WERI-Rb-1 (cell line): Measurements from ENCODE around the gene TMEM217.

Source experiments
- DNase-seq: peaks from one replicate; pipeline ENCODE4 v3.0.0-alpha.2; 2020
- H3K27ac ChIP-seq: fragments of 250-450 bp; sonication (Bioruptor Pico); 2 replicates; pipeline ENCODE4 v1.5.1; 2020; ENCODE audit warnings: mild to moderate bottlenecking, moderate library complexity
- H3K27me3 ChIP-seq: fragments of 250-450 bp; sonication (Bioruptor Pico); 2 replicates; pipeline ENCODE4 v1.5.1; 2021; ENCODE audit warnings: mild to moderate bottlenecking, low read depth, moderate library complexity; ENCODE audit not compliant: insufficient read depth, severe bottlenecking
- H3K36me3 ChIP-seq: fragments of 250-450 bp; sonication (Bioruptor Pico); 2 replicates; pipeline ENCODE4 v1.5.1; 2020; ENCODE audit warnings: mild to moderate bottlenecking, moderate library complexity
- H3K4me3 ChIP-seq: 2 replicates; pipeline ENCODE4 v1.5.1; 2011; ENCODE audit warnings: low read depth, mild to moderate bottlenecking, control low read depth, low read length
- H3K9me3 ChIP-seq: fragments of 250-450 bp; sonication (Bioruptor Pico); 2 replicates; pipeline ENCODE4 v1.5.1; 2021; ENCODE audit warnings: mild to moderate bottlenecking, moderate library complexity; ENCODE audit not compliant: severe bottlenecking
- CTCF ChIP-seq: IDR thresholded peaks from 2 replicates; pipeline ENCODE4 v1.5.1; 2011; ENCODE audit warnings: low read depth, mild to moderate bottlenecking, control low read depth, inconsistent platforms, low read length

TMEM217 gene

DNA sequence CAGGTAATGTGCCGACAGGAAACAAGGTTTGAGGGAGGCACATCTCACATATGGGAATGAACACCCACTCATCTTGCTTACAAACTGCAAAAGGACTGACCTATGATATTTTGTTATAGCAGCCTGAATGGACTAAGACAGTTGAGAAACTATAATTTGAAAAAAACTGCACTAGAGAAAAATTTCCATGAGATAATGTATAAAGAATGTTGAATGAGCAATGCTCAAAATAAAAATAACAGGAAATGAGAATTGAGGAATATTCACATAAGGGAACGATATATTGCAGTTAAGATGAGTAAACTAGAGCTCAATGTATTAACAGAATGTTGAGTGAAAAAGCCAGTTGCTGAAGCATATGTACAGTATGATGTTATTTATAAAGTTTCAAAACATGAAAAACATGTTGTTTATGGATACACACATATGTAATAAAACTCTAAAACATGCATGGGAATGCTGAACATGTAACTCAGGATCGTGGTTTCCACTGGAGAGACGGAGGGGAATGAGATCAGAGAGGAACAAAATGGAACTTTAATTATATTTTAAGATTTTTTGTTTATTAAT is 6.6 kb downstream of the TMEM217 start:
- H3K27me3 ChIP-seq = no peaks in the 10 kb centered on the region
- H3K36me3 ChIP-seq = no peaks in the 10 kb centered on the region
- H3K27ac ChIP-seq = no peak overlapping the region
- H3K9me3 ChIP-seq = peaks cover 3% of the 10 kb centered on the region
- no peak overlapping the region for H3K4me3 ChIP-seq
- no peak for DNase-seq
- no peak for TF ChIP-seq CTCF

DNA sequence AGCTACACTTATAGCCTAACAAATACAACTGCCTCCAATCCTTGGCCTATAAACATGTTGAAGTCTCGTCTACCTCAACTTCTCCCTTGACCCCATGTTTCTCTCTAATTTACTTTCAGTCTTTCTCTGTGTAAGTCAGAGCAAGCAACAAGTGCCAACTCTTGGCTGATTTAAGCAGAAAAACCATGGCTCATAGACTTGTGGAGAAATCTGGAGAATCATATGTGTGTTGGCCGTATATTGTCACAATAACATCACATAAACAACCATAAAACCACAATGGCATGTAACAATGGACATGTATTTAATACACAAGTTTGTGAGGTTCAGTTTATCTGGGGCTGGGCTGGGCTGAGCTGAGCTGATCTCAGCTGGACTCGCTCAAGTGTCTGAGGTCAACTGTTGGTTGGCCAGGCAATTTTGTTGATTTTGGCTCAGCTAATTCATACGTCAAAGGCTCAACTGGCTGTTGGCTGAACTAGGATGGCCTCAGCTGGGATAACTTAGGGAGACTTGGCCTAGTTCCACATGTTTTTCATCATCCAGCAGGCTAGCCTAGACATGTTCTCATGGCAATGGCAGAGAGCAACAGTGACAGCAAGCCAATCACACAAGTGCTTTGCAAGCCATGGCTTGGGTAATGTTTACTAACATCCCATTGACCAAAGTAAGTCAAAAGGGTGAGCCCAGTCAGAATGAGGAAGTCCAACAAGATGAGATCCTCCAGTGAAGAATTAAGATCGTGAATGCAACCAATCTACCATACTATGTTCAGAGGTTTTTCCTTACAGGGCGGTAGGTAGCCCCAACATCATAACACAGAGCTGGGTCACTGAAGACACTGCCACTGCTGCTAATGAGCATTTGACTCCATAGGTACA is 13.3 kb downstream of the TMEM217 start:
- Histone ChIP-seq H3K9me3 (peaks cover 3% of the 10 kb centered on the region), H3K4me3 (no peak overlapping the region), H3K27ac (no peak overlapping the region; the same call in 1 of the 2 replicates), H3K36me3 (no peaks in the 10 kb centered on the region), H3K27me3 (no peaks in the 10 kb centered on the region)
- no peak for DNase-seq
- no peak for TF ChIP-seq CTCF

DNA sequence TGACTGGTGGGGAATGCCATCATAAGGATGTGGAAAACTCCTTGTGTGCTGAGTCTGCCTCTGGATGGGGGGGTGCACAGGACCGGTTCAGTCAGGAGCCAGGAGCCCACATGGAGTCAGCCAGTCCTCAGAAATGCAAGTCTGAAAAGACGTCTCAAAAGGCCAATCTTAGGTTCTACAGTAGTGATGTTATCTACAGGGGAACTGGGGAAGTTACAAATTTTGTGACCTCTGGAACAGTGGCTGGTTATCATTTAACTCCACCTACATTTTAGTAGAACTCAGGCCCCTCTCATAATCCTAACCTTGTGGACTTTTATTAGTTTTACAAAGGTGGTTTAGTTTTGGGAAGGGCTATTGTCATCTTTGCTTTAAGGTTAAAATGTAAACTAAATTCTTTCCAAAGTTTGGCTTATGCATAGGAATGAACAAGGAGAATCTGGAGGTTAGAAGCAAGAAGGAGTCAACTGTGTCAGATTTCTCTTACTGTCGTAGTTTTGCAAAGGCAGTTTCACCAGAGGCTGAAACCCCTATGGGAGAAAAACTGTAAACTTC is 14.1 kb downstream of the TMEM217 start:
- peaks cover 3% of the 10 kb centered on the region for H3K9me3 ChIP-seq
- no peaks in the 10 kb centered on the region for H3K27me3 ChIP-seq
- TF ChIP-seq CTCF = no peak
- no peak overlapping the region for H3K27ac ChIP-seq
- H3K4me3 ChIP-seq = no peak overlapping the region
- no peak for DNase-seq
- H3K36me3 ChIP-seq = no peaks in the 10 kb centered on the region

DNA sequence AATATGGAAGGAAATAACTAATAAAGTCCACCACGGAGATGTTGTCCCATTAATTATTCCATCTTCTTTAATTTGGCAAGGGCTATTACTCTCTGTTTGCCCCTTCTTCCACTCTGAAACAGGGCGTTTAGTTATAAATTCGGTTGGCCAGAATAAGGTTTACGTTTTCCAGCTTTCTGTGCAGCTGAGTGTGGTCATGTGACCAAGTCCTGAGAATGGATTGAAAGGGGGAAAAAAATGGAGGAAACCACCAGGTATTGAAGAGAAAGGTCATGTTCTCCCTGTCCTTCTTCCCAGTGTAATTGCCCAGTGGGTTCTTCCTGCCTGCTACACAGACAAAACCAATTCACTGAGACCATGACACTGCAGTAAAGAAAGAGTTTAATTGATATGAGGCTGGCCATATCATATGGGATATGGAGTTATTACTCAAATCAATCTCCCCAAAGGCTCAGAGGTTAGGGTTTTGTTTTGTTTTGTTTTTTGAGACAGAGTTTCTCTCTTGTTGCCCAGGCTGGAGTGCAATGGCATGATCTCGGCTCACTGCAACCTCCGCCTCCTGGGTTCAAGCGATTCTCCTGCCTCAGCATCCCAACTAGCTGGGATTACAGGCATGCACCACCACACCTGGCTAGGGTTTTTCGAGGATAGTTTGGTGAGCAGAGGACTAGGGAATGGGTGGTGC is 14.7 kb downstream of the TMEM217 start:
- no peak for TF ChIP-seq CTCF
- no peak overlapping the region for H3K27ac ChIP-seq
- H3K9me3 ChIP-seq = peaks cover 3% of the 10 kb centered on the region
- no peaks in the 10 kb centered on the region for H3K36me3 ChIP-seq
- H3K4me3 ChIP-seq = no peak overlapping the region
- H3K27me3 ChIP-seq = no peaks in the 10 kb centered on the region
- no peak for DNase-seq

- H3K4me3 ChIP-seq = no peak overlapping the region
- no peaks in the 10 kb centered on the region for H3K36me3 ChIP-seq
- no peak for DNase-seq
- no peak overlapping the region for H3K27ac ChIP-seq
- TF ChIP-seq CTCF = no peak
- H3K27me3 ChIP-seq = no peaks in the 10 kb centered on the region
- no peaks in the 10 kb centered on the region for H3K9me3 ChIP-seq
Observed at GRCh38 chr6:37242429-37243052, 15.4 kb downstream of the TMEM217 start.
